IMR-90 (cell line): ENCODE data around the gene PITPNC1. TPM values are rescaled to one million over a fixed set of nuclear protein-coding genes. Genes with fewer than 3 reads are reported as not detected.

Experiments
- ATAC-seq: fragments of 200-7000 bp; cut with Tn5 transposase; 2 replicates; pipeline ENCODE4 v1.9.1; 2020; ENCODE audit warnings: low read depth, mild to moderate bottlenecking, moderate library complexity
- BruUV-seq: library from RNA; stranded (reverse); fragments of 400-500 nt; replicated peaks from 2 replicates; lab custom pipeline; 2021; lab: Mats Ljungman, UMichigan
- CTCF ChIA-PET: fragments of 300-600 bp; formaldehyde crosslinking; extraction: SDS; loops from one replicate; lab custom pipeline; 2021; ENCODE audit warnings: antibody characterized with exemption; lab: Yijun Ruan, JAX
- POLR2A ChIA-PET: fragments of 300-600 bp; sonication (Branson Sonifier 250); formaldehyde crosslinking; loops from one replicate; lab custom pipeline; 2022; ENCODE audit warnings: antibody characterized with exemption; ENCODE audit not compliant: unreplicated experiment; lab: Charles Lee
- DNase-seq: peaks from one replicate; pipeline ENCODE4 v3.0.0; 2013
- H2AFZ ChIP-seq: replicated peaks from 2 replicates; pipeline ENCODE3; 2013; ENCODE audit warnings: low read length, mild to moderate bottlenecking; ENCODE audit not compliant: poor library complexity
- H2AK5ac ChIP-seq: 2 replicates; pipeline ENCODE4 v1.6.1; 2013; ENCODE audit warnings: low read depth, low read length, inconsistent platforms
- H2AK9ac ChIP-seq: replicated peaks from 2 replicates; pipeline ENCODE3; 2013; ENCODE audit warnings: mild to moderate bottlenecking, low read depth, low read length, moderate library complexity; ENCODE audit not compliant: poor library complexity
- H2BK120ac ChIP-seq: 2 replicates; pipeline ENCODE4 v1.6.1; 2013; ENCODE audit warnings: low read depth, low read length, inconsistent platforms
- H2BK15ac ChIP-seq: 3 replicates; pipeline ENCODE4 v1.6.1; 2013; ENCODE audit warnings: low read depth, low read length, inconsistent platforms
- H2BK20ac ChIP-seq: 2 replicates; pipeline ENCODE4 v1.6.1; 2013; ENCODE audit warnings: low read depth, mild to moderate bottlenecking, inconsistent platforms, low read length, moderate library complexity
- H2BK5ac ChIP-seq: 2 replicates; pipeline ENCODE4 v1.6.1; 2013; ENCODE audit warnings: mild to moderate bottlenecking, low read depth, low read length, inconsistent platforms; ENCODE audit not compliant: poor library complexity, severe bottlenecking
- H3K14ac ChIP-seq: replicated peaks from 2 replicates; pipeline ENCODE4 v1.6.1; 2013; ENCODE audit warnings: low read depth, low read length, inconsistent platforms
- H3K18ac ChIP-seq: 2 replicates; pipeline ENCODE4 v1.6.1; 2013; ENCODE audit warnings: low read depth, low read length, control low read depth
- H3K23ac ChIP-seq: 2 replicates; pipeline ENCODE4 v1.6.1; 2013; ENCODE audit warnings: low read depth, low read length, inconsistent platforms
- H3K27ac ChIP-seq: 2 replicates; pipeline ENCODE4 v1.5.1; 2013; ENCODE audit warnings: mild to moderate bottlenecking, control low read depth, low read length; ENCODE audit not compliant: insufficient read depth
- H3K27me3 ChIP-seq: 2 replicates; pipeline ENCODE4 v1.6.1; 2013; ENCODE audit warnings: low read length; ENCODE audit not compliant: control insufficient read depth, insufficient read depth
- H3K36me3 ChIP-seq: 2 replicates; pipeline ENCODE4 v1.6.1; 2013; ENCODE audit warnings: low read length, mixed read lengths; ENCODE audit not compliant: control insufficient read depth, insufficient read depth
- H3K4ac ChIP-seq: 2 replicates; pipeline ENCODE4 v1.6.1; 2013; ENCODE audit warnings: low read depth, low read length, inconsistent platforms
- H3K4me1 ChIP-seq: 2 replicates; pipeline ENCODE4 v1.6.1; 2013; ENCODE audit warnings: low read length, mixed read lengths; ENCODE audit not compliant: control insufficient read depth, insufficient read depth
- H3K4me2 ChIP-seq: 2 replicates; pipeline ENCODE4 v1.6.1; 2013; ENCODE audit warnings: low read depth, mild to moderate bottlenecking, control low read depth, low read length, moderate library complexity
- H3K4me3 ChIP-seq: 2 replicates; pipeline ENCODE4 v1.5.1; 2013; ENCODE audit warnings: low read depth, mild to moderate bottlenecking, control low read depth, low read length, moderate library complexity; ENCODE audit not compliant: insufficient read depth
- H3K56ac ChIP-seq: 2 replicates; pipeline ENCODE4 v1.6.1; 2013; ENCODE audit warnings: low read length, inconsistent platforms; ENCODE audit not compliant: insufficient read depth; ENCODE audit errors: extremely low read depth
- H3K79me1 ChIP-seq, 2 experiments: 2 replicates each; pipeline ENCODE4 v1.6.1; 2013; ENCODE audit warnings: low read length in 2 of 2, inconsistent platforms in 1 of 2, low read depth in 1 of 2
- H3K9ac ChIP-seq: 2 replicates; pipeline ENCODE4 v1.6.1; 2013; ENCODE audit warnings: low read depth, low read length, control low read depth
- H3K9me1 ChIP-seq: 2 replicates; pipeline ENCODE4 v1.6.1; 2013; ENCODE audit warnings: low read length, inconsistent platforms; ENCODE audit not compliant: insufficient read depth
- H3K9me3 ChIP-seq: 2 replicates; pipeline ENCODE4 v1.6.1; 2013; ENCODE audit warnings: low read length; ENCODE audit not compliant: control insufficient read depth, insufficient read depth
- H4K20me1 ChIP-seq: 2 replicates; pipeline ENCODE4 v1.6.1; 2013; ENCODE audit warnings: low read length, inconsistent platforms; ENCODE audit not compliant: insufficient read depth
- H4K5ac ChIP-seq: 2 replicates; pipeline ENCODE4 v1.6.1; 2013; ENCODE audit warnings: mild to moderate bottlenecking, low read depth, low read length, control low read depth
- H4K8ac ChIP-seq, 2 experiments: 2 replicates each; pipeline ENCODE4 v1.6.1; 2013; ENCODE audit warnings: low read depth in 2 of 2, low read length in 2 of 2, control low read depth in 1 of 2, inconsistent platforms in 1 of 2
- H4K91ac ChIP-seq: 2 replicates; pipeline ENCODE4 v1.6.1; 2013; ENCODE audit warnings: low read depth, low read length, inconsistent platforms; ENCODE audit not compliant: insufficient read depth
- CEBPB ChIP-seq: IDR thresholded peaks from 2 replicates; pipeline ENCODE4 v1.6.1; 2012; ENCODE audit warnings: low read depth, low read length, improper control_type of control experiment
- MXI1 ChIP-seq: IDR thresholded peaks from 2 replicates; pipeline ENCODE4 v1.6.1; 2012; ENCODE audit warnings: low read depth, mild to moderate bottlenecking, low read length, moderate library complexity, borderline replicate concordance
- RAD21 ChIP-seq: IDR thresholded peaks from 2 replicates; pipeline ENCODE4 v1.6.1; 2012; ENCODE audit warnings: low read length, improper control_type of control experiment
- SMC3 ChIP-seq: fragments of 150-350 bp; IDR thresholded peaks from 2 replicates; pipeline ENCODE4 v1.6.1; 2016; ENCODE audit warnings: low read depth, mild to moderate bottlenecking, antibody characterized with exemption, low read length, moderate library complexity
- WGBS, 2 experiments: methylation state at CpG; one replicate each; pipeline versions ENCODE4 v1.1.5 to v1.1.7; 2013; ENCODE audit warnings: missing lambda C conversion rate in 2 of 2; ENCODE audit not compliant: insufficient read length in 1 of 2; ENCODE audit errors: extremely low coverage in 2 of 2; 5-methylcytosine and 5-hydroxymethylcytosine counted together
- dilution Hi-C: fragments of 300-500 bp; cut with HindIII; formaldehyde crosslinking; loops from one replicate; pipeline ENCODE4 v1.14.3; 2018; ENCODE audit warnings: low sequenced_read_pairs; ENCODE audit not compliant: unreplicated experiment
- in situ Hi-C: fragments of 300-500 bp; cut with MboI; formaldehyde crosslinking; loops from 3 replicates; pipeline ENCODE4 v1.14.3; 2019; ENCODE audit warnings: low sequenced_read_pairs, inconsistent platforms, mixed read lengths
- intact Hi-C: fragments of 100-400 bp; cut with micrococcal nuclease; formaldehyde crosslinking; loops from 2 replicates; pipeline ENCODE4 v1.10.0; 2022
- polyA plus RNA-seq, 3 experiments: library from polyadenylated mRNA; depleted of rRNA; stranded (reverse); fragments of >200 nt; gene quantifications; 2 replicates each; pipeline ENCODE4 v1.2.3, GENCODE V29; 2012; ENCODE audit warnings: low replicate concordance in 1 of 3
- total RNA-seq: library from RNA; depleted of rRNA; stranded (reverse); fragments of >200 nt; gene quantifications from 2 replicates; pipeline ENCODE4 v1.2.3, GENCODE V29; 2012

PITPNC1 gene
- total and polyA plus RNA-seq, 2 of the 4 experiments (the other 2 are of a cell fraction) = 4.1 TPM

DNA sequence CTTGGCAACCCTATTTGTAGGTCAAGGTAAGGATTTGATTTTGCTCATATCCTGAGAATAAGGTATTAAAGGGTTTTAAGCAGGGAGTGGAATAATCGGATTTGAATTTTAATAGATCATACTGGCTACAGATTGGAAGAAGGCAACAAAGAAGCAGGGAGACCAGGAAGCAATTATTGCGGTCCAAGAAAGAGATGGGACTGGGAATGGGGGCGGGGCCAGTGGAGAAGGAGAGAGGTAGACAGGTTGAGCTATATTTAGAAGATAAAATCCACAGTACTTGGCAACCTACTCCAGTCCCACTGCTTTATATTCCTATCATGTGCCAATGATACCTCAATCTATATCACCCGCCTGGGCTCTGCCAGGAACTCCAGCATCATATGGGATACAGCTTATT lies 334.8 kb downstream of the PITPNC1 start:
- Histone ChIP-seq H3K9me3 (no peaks in the 10 kb centered on the region), H3K9ac (no peak overlapping the region), H4K5ac (no peak overlapping the region), H3K23ac (no peak overlapping the region), H2BK15ac (no peak overlapping the region), H2BK20ac (no peak overlapping the region), H3K18ac (no peak overlapping the region), H2AFZ (no peak overlapping the region), H2BK5ac (no peak overlapping the region), H2BK120ac (no peak overlapping the region), H3K79me1 (no peaks in the 10 kb centered on the region; a peak in 1 of 4 replicates), H3K4me3 (no peak overlapping the region), H4K8ac (no peak overlapping the region), H2AK9ac (no peak overlapping the region), H3K4ac (no peak overlapping the region), H4K20me1 (no peaks in the 10 kb centered on the region), H4K91ac (no peak overlapping the region), H3K4me1 (no peaks in the 10 kb centered on the region), H3K36me3 (no peaks in the 10 kb centered on the region), H3K9me1 (no peaks in the 10 kb centered on the region), H3K27ac (no peak overlapping the region), H3K56ac (no peak overlapping the region), H3K4me2 (no peak overlapping the region), H3K27me3 (no peaks in the 10 kb centered on the region; the same call in 1 of the 2 replicates), H3K14ac (no peak overlapping the region), H2AK5ac (no peak overlapping the region)
- DNase-seq = no peak
- in situ Hi-C loops = no loop called here
- POLR2A ChIA-PET = no interaction called here
- CTCF ChIA-PET = no interaction called here
- dilution Hi-C loops = no loop called here
- BruUV-seq = no TSS peak
- WGBS, 2 experiments = 86% methylated on average over 1 of the region's 4 CpGs; no CpG with 5 or more reads in 1 of the 2 experiments
- no peak for TF ChIP-seq CEBPB
- TF ChIP-seq SMC3 = no peak
- no peak for TF ChIP-seq RAD21
- no peak for TF ChIP-seq MXI1
- intact Hi-C loops = loop anchor here (10.0 kb wide), 1 partner anchor 763 kb away; no protein-coding TSS in a partner anchor
- no peak for ATAC-seq
